HCT116 (cell line): Measurements from ENCODE around the gene LRRC14B.
"Not testable (repeated sequence)": the region's sequence is repeated elsewhere in the genome, so short reads cannot be mapped to it uniquely, and the experiment has no call there.

Experiments
- CBX3 ChIP-seq: IDR thresholded peaks from 2 replicates; pipeline ENCODE4 v1.6.1; 2012; ENCODE audit warnings: low read depth
- CEBPB ChIP-seq: IDR thresholded peaks from 2 replicates; pipeline ENCODE4 v1.6.1; 2012; ENCODE audit warnings: low read depth
- CTCF ChIP-seq, 3 experiments: fragments of 200-600 bp in 1 of 3; sonication (generic) in 1 of 3; IDR thresholded peaks in 2 of 3; conservative IDR thresholded peaks in 1 of 3; 2 replicates each; pipeline ENCODE4 v1.5.1; 2012 to 2017; ENCODE audit warnings: low read depth in 2 of 3, low read length in 2 of 3, antibody characterized with exemption in 1 of 3, borderline replicate concordance in 1 of 3, control low read depth in 1 of 3, mild to moderate bottlenecking in 1 of 3, mixed read lengths in 1 of 3, mixed run types in 1 of 3, moderate library complexity in 1 of 3; ENCODE audit not compliant: insufficient read depth in 1 of 3
- TF ChIP-seq, protein P1 (sequence below): IDR thresholded peaks from 2 replicates; pipeline ENCODE4 v1.6.1; 2012

DNA sequence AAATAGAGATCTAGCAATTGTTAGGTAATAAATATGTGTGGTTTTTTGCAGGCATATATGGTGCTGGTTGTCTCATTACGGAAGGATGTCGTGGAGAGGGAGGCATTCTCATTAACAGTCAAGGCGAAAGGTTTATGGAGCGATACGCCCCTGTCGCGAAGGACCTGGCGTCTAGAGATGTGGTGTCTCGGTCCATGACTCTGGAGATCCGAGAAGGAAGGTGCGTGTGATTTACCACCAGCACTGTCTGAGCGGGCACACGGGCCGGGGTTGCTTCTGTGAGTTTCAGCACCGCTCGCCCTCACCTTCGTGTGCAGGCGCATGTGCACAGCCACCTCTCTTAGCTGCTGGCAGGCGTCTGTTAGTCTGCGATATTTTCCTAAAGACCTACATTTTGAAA is 42.1 kb downstream of the LRRC14B start:
- TF ChIP-seq, protein P1, sequence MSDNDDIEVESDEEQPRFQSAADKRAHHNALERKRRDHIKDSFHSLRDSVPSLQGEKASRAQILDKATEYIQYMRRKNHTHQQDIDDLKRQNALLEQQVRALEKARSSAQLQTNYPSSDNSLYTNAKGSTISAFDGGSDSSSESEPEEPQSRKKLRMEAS: not testable (repeated sequence)
- not testable (repeated sequence) for TF ChIP-seq CTCF (IDR thresholded peaks at IDR 0.05 in 2 of 3, conservative IDR thresholded peaks at IDR 0.05 in 1 of 3; ENCODE audit: borderline replicate concordance in 1 of 3, insufficient read depth in 1 of 3, low read depth in 2 of 3, low read length in 2 of 3); CEBPB; CBX3
